Esophagus (tissue), 2 donors: ENCODE measurements around the gene MT4. TPM values are rescaled to one million over a fixed set of nuclear protein-coding genes. Genes with fewer than 3 reads are reported as not detected.

Experiments used
- H3K27ac ChIP-seq, 2 donors: one replicate each; pipeline ENCODE4 v1.5.1; 2013; ENCODE audit warnings: low read depth in 2 of 2, mild to moderate bottlenecking in 2 of 2, inconsistent platforms in 1 of 2, low read length in 1 of 2, moderate library complexity in 1 of 2
- H3K27me3 ChIP-seq, 2 donors: one replicate each; pipeline ENCODE4 v1.6.1; 2013; ENCODE audit warnings: low read length in 2 of 2, control low read depth in 1 of 2, mild to moderate bottlenecking in 1 of 2; ENCODE audit not compliant: insufficient read depth in 2 of 2, control insufficient read depth in 1 of 2
- H3K36me3 ChIP-seq, 2 donors: one replicate each; pipeline ENCODE4 v1.6.1; 2013; ENCODE audit warnings: low read length in 1 of 2; ENCODE audit not compliant: control insufficient read depth in 2 of 2, insufficient read depth in 2 of 2
- H3K4me1 ChIP-seq, 2 donors: one replicate each; pipeline ENCODE4 v1.6.1; 2013; ENCODE audit warnings: low read length in 1 of 2; ENCODE audit not compliant: control insufficient read depth in 2 of 2, insufficient read depth in 2 of 2
- H3K4me3 ChIP-seq, 2 donors: one replicate each; pipeline ENCODE4 v1.5.1; 2013; ENCODE audit warnings: low read length in 2 of 2, mild to moderate bottlenecking in 2 of 2, low read depth in 1 of 2, moderate library complexity in 1 of 2
- H3K9me3 ChIP-seq, 2 donors: one replicate each; pipeline ENCODE4 v1.6.1; 2013; ENCODE audit warnings: mild to moderate bottlenecking in 2 of 2, low read depth in 1 of 2, low read length in 1 of 2, moderate library complexity in 1 of 2; ENCODE audit not compliant: control insufficient read depth in 2 of 2, insufficient read depth in 1 of 2
- WGBS, 2 donors: extraction: QIAGEN DNeasy Blood & Tissue Kit; methylation state at CpG; one replicate each; pipeline ENCODE4 v1.1.7; 2013; 5-methylcytosine and 5-hydroxymethylcytosine counted together
- polyA plus RNA-seq, 2 donors: library from polyadenylated mRNA; stranded (reverse); fragments of 200-250 nt; gene quantifications; one replicate each; pipeline ENCODE4 v1.2.3, GENCODE V29; 2013
- donor health status: healthy with polysubstance abuse.
- donor health status: Bipolar disorder and iron deficiency.

MT4 gene
- polyA plus RNA-seq, 2 donors: 1.3 to 7.4 TPM

- WGBS, 2 donors: 90 to 91% methylated on average over 5 of the region's 5 CpGs
Observed at GRCh38 chr16:56594292-56594619, 29.4 kb downstream of the MT4 start.

GRCh38 chr16:56600398-56600999, 35.6 kb downstream of the MT4 start:
- no peak overlapping the region for H3K27ac ChIP-seq
- no peak overlapping the region for H3K4me3 ChIP-seq
- H3K9me3 ChIP-seq: no peaks in the 10 kb centered on the region
- H3K27me3 ChIP-seq: no peaks in the 10 kb centered on the region
- H3K4me1 ChIP-seq: no peaks in the 10 kb centered on the region
- H3K36me3 ChIP-seq: no peaks in the 10 kb centered on the region
- 26 to 34% methylated on average over 8 of the region's 8 CpGs for WGBS, 2 donors

More at GRCh38 chr16:56594292-56594619, 29.4 kb downstream of the MT4 start:
- H3K4me1 ChIP-seq: peaks cover 3 to 5% of the 10 kb centered on the region in 2 donors
- H3K27me3 ChIP-seq: peaks cover 0 to 5% of the 10 kb centered on the region in 2 donors
- no peak overlapping the region for H3K27ac ChIP-seq
- peaks cover 0 to 2% of the 10 kb centered on the region in 2 donors for H3K9me3 ChIP-seq
- no peak overlapping the region for H3K4me3 ChIP-seq
- no peaks in the 10 kb centered on the region for H3K36me3 ChIP-seq

GRCh38 chr16:56601325-56601724, 36.5 kb downstream of the MT4 start:
- Histone ChIP-seq H3K4me3 (no peak overlapping the region), H3K27ac (no peak overlapping the region), H3K27me3 (no peaks in the 10 kb centered on the region), H3K4me1 (peaks cover 0 to 2% of the 10 kb centered on the region in 2 donors), H3K9me3 (no peaks in the 10 kb centered on the region), H3K36me3 (no peaks in the 10 kb centered on the region)
- 76% methylated on average over 9 of the region's 9 CpGs for WGBS, 2 donors

GRCh38 chr16:56603589-56603988, 38.7 kb downstream of the MT4 start:
- WGBS, 2 donors: 38 to 68% methylated on average over 4 of the region's 4 CpGs
- peaks cover 0 to 15% of the 10 kb centered on the region in 2 donors for H3K4me1 ChIP-seq
- H3K9me3 ChIP-seq: no peaks in the 10 kb centered on the region
- H3K27me3 ChIP-seq: no peaks in the 10 kb centered on the region
- H3K36me3 ChIP-seq: no peaks in the 10 kb centered on the region
- no peak overlapping the region for H3K4me3 ChIP-seq
- H3K27ac ChIP-seq: no peak overlapping the region

- no peak overlapping the region for H3K4me3 ChIP-seq
- no peaks in the 10 kb centered on the region for H3K27me3 ChIP-seq
- WGBS, 2 donors: 91 to 93% methylated on average over 4 of the region's 4 CpGs
- H3K27ac ChIP-seq: no peak overlapping the region
- no peaks in the 10 kb centered on the region for H3K36me3 ChIP-seq
- H3K9me3 ChIP-seq: no peaks in the 10 kb centered on the region
- H3K4me1 ChIP-seq: peaks cover 0 to 16% of the 10 kb centered on the region in 2 donors
Observed at GRCh38 chr16:56604966-56605365, 40.1 kb downstream of the MT4 start.

- H3K4me1 ChIP-seq: peaks cover 0 to 20% of the 10 kb centered on the region in 2 donors
- no peaks in the 10 kb centered on the region for H3K36me3 ChIP-seq
- H3K9me3 ChIP-seq: no peaks in the 10 kb centered on the region
- no peak overlapping the region for H3K4me3 ChIP-seq
- no peaks in the 10 kb centered on the region for H3K27me3 ChIP-seq
- 50 to 71% methylated on average over 1 of the region's 1 CpG for WGBS, 2 donors
- H3K27ac ChIP-seq: peak overlapping the region; percentile 93 to 97
Observed at GRCh38 chr16:56605475-56605874, 40.6 kb downstream of the MT4 start.

- peaks cover 0 to 22% of the 10 kb centered on the region in 2 donors for H3K4me1 ChIP-seq
- H3K27ac ChIP-seq: peak overlapping the region; percentile 93 to 97
- no peaks in the 10 kb centered on the region for H3K27me3 ChIP-seq
- H3K4me3 ChIP-seq: no peak overlapping the region
- no peaks in the 10 kb centered on the region for H3K36me3 ChIP-seq
- no peaks in the 10 kb centered on the region for H3K9me3 ChIP-seq
- WGBS, 2 donors: 31 to 42% methylated on average over 3 of the region's 3 CpGs
Observed at GRCh38 chr16:56606071-56606475, 41.2 kb downstream of the MT4 start.

GRCh38 chr16:56606476-56607108, 41.7 kb downstream of the MT4 start:
- Histone ChIP-seq H3K9me3 (no peaks in the 10 kb centered on the region), H3K27me3 (no peaks in the 10 kb centered on the region), H3K4me3 (no peak overlapping the region), H3K36me3 (no peaks in the 10 kb centered on the region), H3K4me1 (peaks cover 0 to 27% of the 10 kb centered on the region in 2 donors), H3K27ac (peak overlapping the region; percentile 93 to 97)
- 27 to 32% methylated on average over 8 of the region's 8 CpGs for WGBS, 2 donors

GRCh38 chr16:56607109-56607618, 42.3 kb downstream of the MT4 start:
- Histone ChIP-seq H3K4me3 (no peak overlapping the region), H3K36me3 (no peaks in the 10 kb centered on the region), H3K27ac (peak overlapping the region; percentile 93 to 97), H3K4me1 (peaks cover 0 to 28% of the 10 kb centered on the region in 2 donors), H3K9me3 (no peaks in the 10 kb centered on the region), H3K27me3 (no peaks in the 10 kb centered on the region)
- WGBS, 2 donors: 22 to 47% methylated on average over 14 of the region's 14 CpGs

- H3K27ac ChIP-seq: peak overlapping the region; percentile 93 to 97
- 40 to 64% methylated on average over 2 of the region's 2 CpGs for WGBS, 2 donors
- H3K27me3 ChIP-seq: no peaks in the 10 kb centered on the region
- H3K4me3 ChIP-seq: peak overlapping the region in 1 of 2 donors; percentile 26
- H3K36me3 ChIP-seq: no peaks in the 10 kb centered on the region
- H3K9me3 ChIP-seq: no peaks in the 10 kb centered on the region
- peaks cover 0 to 28% of the 10 kb centered on the region in 2 donors for H3K4me1 ChIP-seq
Observed at GRCh38 chr16:56607675-56608042, 42.8 kb downstream of the MT4 start.
